WTC11 (cell line): ENCODE data around the gene EDIL3. TPM values are rescaled to one million over a fixed set of nuclear protein-coding genes. Genes with fewer than 3 reads are reported as not detected.

Experiments
- ATAC-seq: fragments of 200-7000 bp; cut with Tn5 transposase; 2 replicates; pipeline ENCODE4 v1.10.0; 2021; ENCODE audit warnings: mild to moderate bottlenecking, moderate library complexity
- CTCF ChIA-PET: fragments of 300-600 bp; sonication (Branson Sonifier 250); formaldehyde crosslinking; loops from one replicate; lab custom pipeline; 2021; ENCODE audit warnings: antibody characterized with exemption; lab: Charles Lee
- POLR2A ChIA-PET: fragments of 350-600 bp; sonication (Branson Sonifier 250); formaldehyde crosslinking; loops from one replicate; lab custom pipeline; 2021; ENCODE audit warnings: antibody characterized with exemption; lab: Charles Lee
- DNase-seq: peaks from one replicate; pipeline ENCODE4 v3.0.0; 2021; ENCODE audit warnings: low spot score
- H3K27ac Mint-ChIP-seq: 2 replicates; pipeline ENCODE4 v1.8.0; 2021; ENCODE audit warnings: mixed read lengths
- H3K27me3 Mint-ChIP-seq: 2 replicates; pipeline ENCODE4 v1.8.0; 2021; ENCODE audit warnings: low read depth, mild to moderate bottlenecking, moderate library complexity, mixed read lengths
- H3K36me3 Mint-ChIP-seq: 2 replicates; pipeline ENCODE4 v1.8.0; 2021; ENCODE audit warnings: mixed read lengths
- H3K4me1 Mint-ChIP-seq: 2 replicates; pipeline ENCODE4 v1.8.0; 2022; ENCODE audit warnings: mixed read lengths
- H3K4me3 Mint-ChIP-seq: 2 replicates; pipeline ENCODE4 v1.8.0; 2021; ENCODE audit warnings: mild to moderate bottlenecking, moderate library complexity, mixed read lengths
- H3K9me3 Mint-ChIP-seq: 2 replicates; pipeline ENCODE4 v1.8.0; 2021; ENCODE audit warnings: mixed read lengths
- ATF1 ChIP-seq: sonication (generic); formaldehyde crosslinking; IDR thresholded peaks from 2 replicates; pipeline ENCODE4 v1.8.1; 2023; ENCODE audit warnings: mild to moderate bottlenecking, moderate library complexity, missing genetic modification reagents
- CREB1 ChIP-seq: sonication (generic); formaldehyde crosslinking; IDR thresholded peaks from 2 replicates; pipeline ENCODE4 v1.8.0; 2023; ENCODE audit warnings: mild to moderate bottlenecking, missing genetic modification reagents
- ERG ChIP-seq: fragments of 250-450 bp; sonication (Bioruptor Pico); IDR thresholded peaks from 2 replicates; pipeline ENCODE4 v1.8.0; 2021; ENCODE audit warnings: mild to moderate bottlenecking
- FOXP1 ChIP-seq: sonication (generic); formaldehyde crosslinking; IDR thresholded peaks from 2 replicates; pipeline ENCODE4 v1.8.0; 2022; ENCODE audit warnings: missing genetic modification reagents, mild to moderate bottlenecking, moderate library complexity, borderline replicate concordance
- GRHL2 ChIP-seq: fragments of 250-450 bp; sonication (Bioruptor Pico); IDR thresholded peaks from 2 replicates; pipeline ENCODE4 v1.8.0; 2022; ENCODE audit warnings: mild to moderate bottlenecking, moderate library complexity; ENCODE audit not compliant: insufficient replicate concordance, severe bottlenecking
- JAZF1 ChIP-seq: fragments of 250-450 bp; sonication (Bioruptor Pico); IDR thresholded peaks from 2 replicates; pipeline ENCODE4 v1.9.0; 2021; ENCODE audit warnings: moderate library complexity, mild to moderate bottlenecking, inconsistent platforms
- MYBL2 ChIP-seq: sonication (generic); formaldehyde crosslinking; IDR thresholded peaks from 2 replicates; pipeline ENCODE4 v1.8.1; 2023; ENCODE audit warnings: mild to moderate bottlenecking, moderate library complexity, missing genetic modification reagents
- NFATC4 ChIP-seq: fragments of 250-450 bp; sonication (Bioruptor Pico); IDR thresholded peaks from 2 replicates; pipeline ENCODE4 v1.9.0; 2021; ENCODE audit warnings: mild to moderate bottlenecking
- NR3C1 ChIP-seq: sonication (generic); formaldehyde crosslinking; conservative IDR thresholded peaks from 2 replicates; pipeline ENCODE4 v1.8.1; 2023; ENCODE audit warnings: low read depth, mild to moderate bottlenecking, missing genetic modification reagents
- PRDM15 ChIP-seq: sonication (generic); formaldehyde crosslinking; IDR thresholded peaks from 2 replicates; pipeline ENCODE4 v1.8.0; 2022; ENCODE audit warnings: missing genetic modification reagents
- USF1 ChIP-seq: sonication (generic); formaldehyde crosslinking; IDR thresholded peaks from 2 replicates; pipeline ENCODE4 v1.8.0; 2022; ENCODE audit warnings: mild to moderate bottlenecking, missing genetic modification reagents
- ZNF281 ChIP-seq: sonication (generic); formaldehyde crosslinking; IDR thresholded peaks from 2 replicates; pipeline ENCODE4 v1.8.0; 2023; ENCODE audit warnings: mild to moderate bottlenecking, missing genetic modification reagents
- ZNF317 ChIP-seq: sonication (generic); formaldehyde crosslinking; IDR thresholded peaks from 2 replicates; pipeline ENCODE4 v1.8.1; 2023; ENCODE audit warnings: low read depth, mild to moderate bottlenecking, moderate library complexity, missing genetic modification reagents, borderline replicate concordance
- total RNA-seq: library from RNA; stranded (reverse); gene quantifications from 3 replicates; pipeline ENCODE4 v1.2.3, GENCODE V29; 2021
- TF ChIP-seq, protein P1 (sequence below): fragments of 250-450 bp; sonication (Bioruptor Pico); IDR thresholded peaks from 2 replicates; pipeline ENCODE4 v1.9.0; 2021; ENCODE audit warnings: mild to moderate bottlenecking
- TF ChIP-seq, protein P2 (sequence below): fragments of 250-450 bp; sonication (Bioruptor Pico); IDR thresholded peaks from 2 replicates; pipeline ENCODE4 v1.9.0; 2021; ENCODE audit warnings: mild to moderate bottlenecking

EDIL3 gene
- total RNA-seq, 1 experiment from 2014 or later: 48.3 TPM

- no peak for TF ChIP-seq USF1
- no peak for TF ChIP-seq ERG (CRISPR knock-in tag)
- TF ChIP-seq, protein P1, sequence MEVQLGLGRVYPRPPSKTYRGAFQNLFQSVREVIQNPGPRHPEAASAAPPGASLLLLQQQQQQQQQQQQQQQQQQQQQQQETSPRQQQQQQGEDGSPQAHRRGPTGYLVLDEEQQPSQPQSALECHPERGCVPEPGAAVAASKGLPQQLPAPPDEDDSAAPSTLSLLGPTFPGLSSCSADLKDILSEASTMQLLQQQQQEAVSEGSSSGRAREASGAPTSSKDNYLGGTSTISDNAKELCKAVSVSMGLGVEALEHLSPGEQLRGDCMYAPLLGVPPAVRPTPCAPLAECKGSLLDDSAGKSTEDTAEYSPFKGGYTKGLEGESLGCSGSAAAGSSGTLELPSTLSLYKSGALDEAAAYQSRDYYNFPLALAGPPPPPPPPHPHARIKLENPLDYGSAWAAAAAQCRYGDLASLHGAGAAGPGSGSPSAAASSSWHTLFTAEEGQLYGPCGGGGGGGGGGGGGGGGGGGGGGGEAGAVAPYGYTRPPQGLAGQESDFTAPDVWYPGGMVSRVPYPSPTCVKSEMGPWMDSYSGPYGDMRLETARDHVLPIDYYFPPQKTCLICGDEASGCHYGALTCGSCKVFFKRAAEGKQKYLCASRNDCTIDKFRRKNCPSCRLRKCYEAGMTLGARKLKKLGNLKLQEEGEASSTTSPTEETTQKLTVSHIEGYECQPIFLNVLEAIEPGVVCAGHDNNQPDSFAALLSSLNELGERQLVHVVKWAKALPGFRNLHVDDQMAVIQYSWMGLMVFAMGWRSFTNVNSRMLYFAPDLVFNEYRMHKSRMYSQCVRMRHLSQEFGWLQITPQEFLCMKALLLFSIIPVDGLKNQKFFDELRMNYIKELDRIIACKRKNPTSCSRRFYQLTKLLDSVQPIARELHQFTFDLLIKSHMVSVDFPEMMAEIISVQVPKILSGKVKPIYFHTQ (CRISPR knock-in tag): no peak
- no peak for TF ChIP-seq CREB1 (CRISPR knock-in tag)
These were observed 369.7 kb downstream of the EDIL3 start (continued) for GRCh38 chr5:84014966-84015365.

DNA sequence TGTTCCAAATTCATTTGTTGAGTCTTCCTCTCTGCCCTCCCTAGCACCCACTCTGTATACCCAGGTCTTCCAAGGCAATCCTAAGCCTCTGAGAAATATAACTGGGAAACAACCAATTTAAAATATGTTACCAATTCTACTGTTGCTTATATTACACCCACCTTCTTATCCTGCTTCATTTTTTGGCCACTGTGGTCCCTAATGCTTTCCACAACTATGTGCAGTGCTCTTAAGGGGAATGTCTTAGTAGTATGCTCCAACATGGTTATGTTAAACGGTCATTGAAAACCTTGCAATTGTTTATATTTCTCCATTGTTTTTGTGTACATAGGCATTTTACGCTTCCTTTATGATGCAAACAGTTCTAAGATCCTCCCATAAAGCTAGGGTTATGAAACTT is 390.9 kb downstream of the EDIL3 start:
- Mint-ChIP-seq H3K4me3 (no peak overlapping the region), H3K9me3 (peaks cover under 1% of the 10 kb centered on the region), H3K4me1 (peaks cover 14% of the 10 kb centered on the region), H3K36me3 (no peaks in the 10 kb centered on the region), H3K27ac (no peak overlapping the region), H3K27me3 (no peaks in the 10 kb centered on the region)
- DNase-seq (no peak), ATAC-seq (peak; percentile 32; the same call in 1 of the 2 replicates)
- TF ChIP-seq JAZF1 (no peak), PRDM15 (no peak), ZNF281 (CRISPR knock-in tag) (no peak), NFATC4 (CRISPR knock-in tag) (no peak), ATF1 (CRISPR knock-in tag) (no peak), ZNF317 (no peak), MYBL2 (no peak), NR3C1 (CRISPR knock-in tag) (no peak), GRHL2 (CRISPR knock-in tag) (no peak), FOXP1 (CRISPR knock-in tag) (no peak)
- TF ChIP-seq, protein P2, sequence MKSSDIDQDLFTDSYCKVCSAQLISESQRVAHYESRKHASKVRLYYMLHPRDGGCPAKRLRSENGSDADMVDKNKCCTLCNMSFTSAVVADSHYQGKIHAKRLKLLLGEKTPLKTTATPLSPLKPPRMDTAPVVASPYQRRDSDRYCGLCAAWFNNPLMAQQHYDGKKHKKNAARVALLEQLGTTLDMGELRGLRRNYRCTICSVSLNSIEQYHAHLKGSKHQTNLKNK (CRISPR knock-in tag): no peak
- POLR2A ChIA-PET: no interaction called here
- CTCF ChIA-PET: interaction anchor here (0.7 kb wide), 1 partner anchor 9 kb away, joined by 3 read pairs; no protein-coding TSS in a partner anchor
